ENCODE results near the gene SPAG6.
"Not testable (repeated sequence)": the region's sequence is repeated elsewhere in the genome, so short reads cannot be mapped to it uniquely, and the experiment has no call there.

SPAG6 gene

DNA sequence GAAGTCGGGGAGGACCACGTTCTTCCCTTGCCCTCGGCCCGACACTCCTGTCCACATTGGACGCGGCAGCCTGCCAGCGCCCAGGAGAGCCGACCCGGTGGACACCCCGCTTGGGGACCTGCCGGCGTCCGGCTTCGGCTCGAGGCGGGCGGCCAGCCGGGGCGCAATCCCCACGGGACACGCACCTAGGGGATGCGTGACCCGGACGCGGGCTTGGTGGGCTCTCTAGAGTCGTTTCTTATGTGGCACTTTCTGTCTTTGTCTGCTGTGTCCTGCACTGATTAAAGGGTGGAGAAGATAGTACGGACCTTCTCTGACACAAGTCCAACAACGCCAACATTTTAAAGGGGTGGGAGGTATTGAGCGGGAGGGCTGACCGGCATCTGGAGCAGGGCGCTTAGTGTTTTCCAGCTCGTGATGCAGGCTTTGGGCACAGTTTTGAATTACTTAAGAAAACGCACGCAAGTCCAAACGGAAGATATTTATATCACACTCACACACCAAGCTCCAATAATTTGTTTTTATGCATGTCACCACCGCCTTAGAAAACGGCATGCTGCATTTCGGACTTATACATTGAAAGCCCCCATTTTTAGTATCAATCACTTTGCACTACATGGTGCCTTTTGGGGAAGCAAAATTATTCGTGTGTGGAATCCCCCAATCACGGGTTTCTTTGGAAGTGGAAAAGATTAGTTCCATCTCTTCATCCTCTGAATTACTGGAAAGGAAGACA, 3.9 kb upstream of the SPAG6 start:
- FAIRE-seq (no peak), DNase-seq (ENCODE audit: low spot score) (no peak)

DNA sequence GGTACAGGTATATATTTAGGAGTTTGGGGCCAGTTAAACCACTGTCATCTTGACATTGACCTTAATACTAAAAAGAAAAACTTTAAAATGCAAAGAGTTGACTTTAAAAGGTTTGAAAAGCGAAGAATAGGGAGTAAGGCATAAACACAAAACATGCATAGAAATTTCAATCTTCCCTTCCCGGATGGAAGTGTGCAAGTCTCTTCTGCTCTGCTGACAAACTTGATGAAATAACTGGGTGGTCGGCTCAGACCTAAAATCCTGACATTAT, 3.4 kb upstream of the SPAG6 start:
- FAIRE-seq: no peak
- no peak for DNase-seq (ENCODE audit: low spot score)

DNA sequence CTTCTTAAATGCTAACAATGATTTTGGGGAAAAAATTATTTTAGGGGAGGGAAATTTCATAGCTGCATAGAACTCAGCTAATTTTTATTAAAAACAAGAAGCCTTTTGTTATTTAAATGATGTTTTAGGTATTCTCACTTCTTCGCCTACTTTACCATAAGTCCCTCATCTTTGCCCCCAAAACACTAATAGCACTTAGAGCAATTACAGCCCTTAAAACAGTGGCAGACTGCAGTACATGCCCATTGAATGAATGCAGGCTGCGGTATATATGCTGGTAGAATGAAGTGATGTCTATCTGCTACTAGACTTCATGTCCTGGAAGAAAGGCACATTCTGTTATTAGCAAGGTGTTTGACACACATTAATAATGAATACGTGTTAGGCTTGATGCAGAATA, 2.9 kb upstream of the SPAG6 start:
- no peak for FAIRE-seq
- no peak for DNase-seq (ENCODE audit: low spot score)

DNA sequence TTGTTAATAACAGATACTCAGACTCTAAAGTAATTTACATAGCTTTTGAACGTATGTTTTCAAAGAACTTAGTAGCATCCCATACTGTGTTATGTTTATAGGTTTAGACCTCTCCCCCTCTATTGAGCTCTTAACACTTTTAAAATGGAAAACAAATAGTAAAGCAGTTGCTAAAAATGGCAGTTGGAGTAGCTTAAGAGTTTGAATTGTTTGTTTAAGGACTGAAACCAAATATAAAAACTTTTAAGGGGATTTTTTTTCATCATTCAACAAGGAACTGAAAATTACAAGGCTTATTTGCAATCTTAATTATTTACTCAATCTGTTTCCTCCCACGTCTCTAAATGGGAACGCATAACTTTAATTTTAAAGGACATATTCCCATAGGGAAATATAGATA, 1.6 kb upstream of the SPAG6 start:
- no peak for FAIRE-seq
- no peak for DNase-seq (ENCODE audit: low spot score)

DNA sequence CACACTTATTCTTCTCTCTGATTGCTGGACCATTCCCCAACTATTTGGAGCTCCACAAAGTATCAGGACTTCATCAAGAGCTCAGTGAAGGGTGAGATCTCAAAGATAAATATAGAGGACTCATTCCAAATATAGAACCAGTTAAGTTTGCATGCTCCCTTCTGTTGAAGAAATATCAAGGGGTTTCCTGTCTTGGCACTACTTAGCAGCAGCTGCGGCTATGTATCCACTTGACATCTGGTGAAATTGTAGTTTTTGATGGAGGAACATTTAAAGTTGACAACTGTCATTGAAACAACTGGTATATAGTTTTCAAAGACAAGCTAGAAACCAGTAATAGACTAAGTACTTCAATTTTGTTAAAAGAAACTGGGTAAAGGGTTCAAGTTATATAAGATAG, 1.0 kb upstream of the SPAG6 start:
- DNase-seq (ENCODE audit: low spot score): no peak
- no peak for FAIRE-seq

DNA sequence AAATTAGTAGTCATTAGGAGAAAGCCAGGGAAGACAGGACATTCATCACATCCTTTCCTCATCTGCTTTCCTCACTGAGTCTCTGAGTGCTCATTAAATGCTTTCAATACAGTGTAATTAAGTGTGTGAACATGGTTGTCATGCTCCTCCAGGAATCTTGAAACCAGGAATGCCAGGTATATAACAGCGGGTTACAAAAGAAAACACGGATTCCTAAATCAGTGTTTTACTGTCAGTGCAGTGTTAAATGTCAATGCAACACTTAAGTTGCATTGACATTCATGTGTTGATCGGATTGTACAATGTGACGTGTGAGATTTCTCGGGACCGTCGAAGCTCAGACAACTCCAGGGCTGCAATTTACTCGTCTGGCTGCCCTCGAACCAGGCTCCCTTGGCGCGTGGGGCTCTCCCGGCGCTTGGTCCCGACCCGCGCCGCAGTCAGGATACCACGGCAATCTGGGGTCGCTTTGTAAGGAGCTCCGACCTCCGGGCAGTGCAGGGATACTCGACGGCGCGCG, 455 bp upstream of the SPAG6 start:
- DNase-seq (ENCODE audit: low spot score): no peak
- FAIRE-seq: no peak

DNA sequence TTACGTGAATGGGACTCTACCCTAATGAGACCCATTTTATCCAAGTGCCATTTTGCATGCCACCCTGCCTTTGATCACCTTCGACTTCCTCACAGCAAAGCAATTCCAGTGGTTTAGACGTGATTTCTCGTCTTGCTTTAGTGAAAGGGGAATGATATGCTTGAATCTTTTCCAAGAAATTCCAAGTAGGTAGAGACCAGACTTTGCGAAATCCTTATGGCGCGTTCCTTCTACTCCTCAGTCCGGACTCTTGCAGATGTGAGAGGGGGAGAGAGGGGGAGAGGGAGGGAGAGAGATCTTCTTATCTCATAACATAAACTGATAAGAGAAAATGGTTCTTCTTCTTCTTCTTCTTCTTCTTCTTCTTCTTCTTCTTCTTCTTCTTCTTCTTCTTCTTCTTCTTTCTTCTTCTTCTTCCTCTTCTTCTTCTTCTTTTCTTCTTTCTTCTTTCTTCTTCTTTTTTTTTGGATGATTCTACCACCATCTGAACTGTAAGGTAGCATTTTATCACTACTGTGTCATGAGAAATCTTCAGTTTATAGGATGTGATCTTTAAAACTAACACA, 883 bp downstream of the SPAG6 start:
- DNase-seq (ENCODE audit: low spot score) (no peak), FAIRE-seq (no peak)

DNA sequence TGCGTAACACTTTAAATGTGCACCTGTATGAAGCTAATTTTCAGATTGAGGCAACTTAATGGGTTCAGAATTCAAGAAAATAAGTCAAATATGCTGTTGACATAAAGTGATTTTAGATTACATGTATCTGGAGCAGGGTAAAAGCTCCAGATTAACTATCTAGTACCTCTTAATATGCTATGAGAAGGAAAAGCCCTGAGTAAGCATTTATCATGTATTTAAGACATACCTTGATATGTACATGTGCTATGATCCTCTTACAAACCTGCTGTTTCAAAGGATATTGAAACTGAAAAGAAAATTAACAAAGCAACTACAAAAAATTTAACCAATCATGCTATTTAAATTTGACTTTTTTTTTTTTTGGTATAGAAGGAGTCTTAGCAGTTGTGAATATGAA, 4.5 kb downstream of the SPAG6 start:
- no peak for FAIRE-seq
- DNase-seq (ENCODE audit: low spot score): no peak

DNA sequence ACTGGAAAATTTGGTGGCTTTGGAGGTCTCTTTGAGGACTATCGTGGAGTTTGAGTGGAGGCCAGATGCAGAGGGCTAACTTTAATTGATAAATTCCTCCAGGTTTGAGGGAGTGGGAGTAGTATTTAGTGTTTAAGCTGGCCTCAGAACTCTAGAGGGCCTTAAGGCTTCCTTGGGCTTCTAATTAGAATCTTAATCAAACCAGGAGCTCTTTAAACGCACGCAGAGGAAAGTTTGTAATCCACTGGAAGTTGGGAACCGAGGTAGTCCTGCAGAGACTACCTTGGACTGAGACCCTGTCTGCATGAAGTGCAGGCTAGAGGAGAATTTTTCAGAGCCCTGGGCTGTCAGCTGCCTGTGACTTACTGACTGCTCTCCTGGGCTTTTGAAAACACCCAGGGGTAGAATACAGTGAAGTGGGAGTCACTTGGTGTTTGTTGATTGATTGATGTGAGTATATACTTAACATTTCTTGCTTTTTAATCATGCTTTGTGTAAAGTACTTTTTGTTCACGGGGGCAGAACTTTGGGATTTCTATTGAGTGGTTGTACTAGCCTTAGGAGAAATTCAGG, 5.9 kb downstream of the SPAG6 start:
- DNase-seq (ENCODE audit: low spot score) (no peak), FAIRE-seq (no peak)

DNA sequence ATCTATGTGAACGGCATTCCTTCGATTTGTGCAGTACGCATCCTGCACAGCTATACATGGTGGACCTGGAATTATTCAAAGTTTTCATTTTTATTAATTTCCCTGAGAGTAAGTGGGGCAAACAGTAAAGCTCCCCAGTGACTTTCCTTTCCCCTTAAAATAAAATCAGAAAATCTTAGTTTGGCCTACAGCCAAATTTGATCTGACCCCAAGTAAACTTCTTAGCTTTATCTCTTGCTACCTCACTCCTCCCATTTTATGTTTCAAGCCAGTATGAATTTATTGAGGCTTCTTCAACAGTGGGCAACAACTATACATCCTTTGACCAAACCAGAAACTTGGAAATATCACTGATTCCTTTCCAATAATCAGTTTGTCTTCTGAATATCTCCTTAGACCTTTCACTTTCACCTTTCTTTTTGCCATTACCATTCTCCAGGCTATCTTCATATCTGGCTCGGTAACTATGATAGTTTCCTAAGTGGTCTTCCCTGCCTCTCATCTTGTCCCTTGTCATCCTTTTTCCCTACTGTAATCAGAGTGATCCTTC, 11.1 kb downstream of the SPAG6 start:
- DNase-seq (ENCODE audit: low spot score) (no peak), FAIRE-seq (no peak)

DNA sequence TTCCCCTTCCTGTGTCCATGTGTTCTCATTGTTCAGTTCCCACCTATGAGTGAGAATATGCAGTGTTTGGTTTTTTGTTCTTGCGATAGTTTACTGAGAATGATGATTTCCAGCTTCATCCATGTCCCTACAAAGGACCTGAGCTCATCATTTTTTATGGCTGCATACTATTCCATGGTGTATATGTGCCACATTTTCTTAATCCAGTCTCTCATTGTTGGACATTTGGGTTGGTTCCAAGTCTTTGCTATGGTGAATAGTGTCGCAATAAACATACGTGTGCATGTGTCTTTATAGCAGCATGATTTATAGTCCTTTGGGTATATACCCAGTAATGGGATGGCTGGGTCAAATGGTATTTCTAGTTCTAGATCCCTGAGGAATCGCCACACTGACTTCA, 12.5 kb downstream of the SPAG6 start:
- DNase-seq (ENCODE audit: low spot score); FAIRE-seq: not testable (repeated sequence)

DNA sequence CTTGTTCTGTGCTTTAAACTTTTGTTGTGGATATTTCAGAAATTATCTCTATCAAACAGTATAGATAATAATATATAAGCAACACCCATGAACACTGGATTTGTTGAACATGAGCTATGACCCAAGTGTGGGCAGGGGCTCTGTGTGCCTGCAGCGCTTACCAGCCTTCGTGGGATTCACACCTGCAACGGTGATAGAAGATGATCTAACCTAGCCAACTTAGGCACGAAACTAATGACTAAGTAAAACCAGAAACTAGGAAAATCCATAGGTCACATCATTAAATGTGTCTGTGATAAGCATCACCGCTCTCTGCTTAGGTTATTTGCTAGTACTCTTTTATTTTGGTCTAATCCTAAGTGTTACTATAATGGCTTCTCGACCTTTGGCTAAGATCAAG, 18.0 kb downstream of the SPAG6 start:
- DNase-seq (ENCODE audit: low spot score) (no peak), FAIRE-seq (no peak)

DNA sequence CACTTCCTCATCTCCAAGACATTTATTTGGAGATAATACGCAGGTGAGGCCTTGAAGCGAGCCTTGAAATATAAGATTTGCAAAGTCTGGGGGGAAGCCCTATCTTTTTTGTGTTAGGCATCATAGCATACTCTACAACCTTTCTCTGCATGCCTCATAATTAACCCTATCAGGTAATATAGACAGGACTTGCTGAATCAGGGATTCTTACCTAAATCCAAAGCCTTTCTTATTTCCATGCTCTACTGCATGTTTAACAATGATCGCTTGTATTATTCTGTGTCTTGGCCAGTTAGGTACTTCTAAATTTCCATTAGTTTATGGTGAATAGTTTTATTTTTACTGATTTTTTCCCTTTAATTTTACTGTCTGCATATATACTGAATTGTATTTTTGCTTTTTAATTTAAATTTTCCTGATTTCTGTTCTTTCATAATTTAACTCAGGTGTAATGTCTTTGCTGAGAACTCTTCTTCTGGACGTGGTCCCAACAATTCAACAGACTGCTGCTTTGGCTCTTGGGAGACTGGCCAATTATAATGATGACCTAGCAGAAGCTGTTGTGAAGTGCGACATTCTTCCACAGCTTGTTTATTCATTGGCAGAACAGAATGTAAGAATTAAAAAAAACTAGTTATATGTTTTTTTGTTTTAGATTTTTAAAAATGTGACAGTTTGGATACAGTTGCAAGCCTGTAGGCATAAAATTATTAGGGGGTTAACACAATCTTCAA, 19.3 kb downstream of the SPAG6 start:
- DNase-seq (ENCODE audit: low spot score) (no peak), FAIRE-seq (no peak)

DNA sequence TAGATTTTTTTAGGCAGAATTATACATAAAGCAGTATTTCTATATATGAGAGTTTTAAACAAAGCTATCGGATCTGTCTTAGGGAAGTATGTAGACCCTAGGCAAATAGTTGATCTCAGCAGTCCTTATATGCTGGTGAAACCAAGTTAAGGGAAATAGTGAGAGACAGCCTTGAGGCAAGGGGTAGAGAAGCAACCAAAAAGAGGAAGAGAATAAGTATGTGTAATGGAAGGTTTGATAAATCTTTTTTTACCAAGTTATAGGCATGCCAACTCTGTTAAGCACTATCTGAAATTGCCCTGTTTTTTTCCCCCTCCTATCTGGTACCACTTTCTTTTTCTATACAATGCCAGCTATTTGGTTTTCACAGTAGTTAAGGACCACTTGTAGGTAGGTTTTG, 19.9 kb downstream of the SPAG6 start:
- no peak for FAIRE-seq
- DNase-seq (ENCODE audit: low spot score): no peak

DNA sequence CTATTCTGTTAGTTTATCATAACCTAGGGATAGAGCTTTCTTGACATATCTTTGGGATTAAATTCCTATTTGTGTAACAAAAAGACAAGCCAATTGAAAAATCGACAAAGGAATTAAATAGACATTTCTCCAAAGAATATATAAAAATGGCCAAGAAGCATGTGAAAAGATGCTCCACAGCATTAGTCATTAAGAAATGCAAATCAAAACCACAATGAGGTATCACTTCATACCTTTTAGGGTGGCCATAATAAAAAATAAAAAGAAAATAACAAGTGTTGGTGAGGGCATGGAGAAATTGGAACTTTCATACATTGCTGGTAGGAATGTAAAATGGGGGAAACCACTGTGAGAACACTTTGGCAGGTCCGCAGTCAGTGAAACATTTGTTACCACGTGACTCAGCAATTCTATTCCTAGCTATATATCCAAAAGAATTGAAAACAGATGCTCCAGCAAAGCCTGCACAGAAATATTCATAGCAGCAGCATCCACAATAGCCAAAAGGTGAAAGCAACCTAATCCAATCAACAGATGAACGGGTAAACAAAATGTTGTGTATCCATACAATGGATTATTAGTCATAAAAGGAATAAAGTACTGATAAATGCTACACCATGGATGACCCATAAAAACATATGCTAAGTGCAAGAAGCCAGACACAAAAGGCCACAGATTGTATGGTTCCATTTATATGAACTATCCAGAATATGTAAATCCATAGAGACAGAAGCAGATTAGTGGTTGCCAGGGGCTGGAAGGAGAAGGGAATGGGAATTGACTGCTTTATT, 20.5 kb downstream of the SPAG6 start:
- FAIRE-seq (no peak), DNase-seq (ENCODE audit: low spot score) (no peak)

DNA sequence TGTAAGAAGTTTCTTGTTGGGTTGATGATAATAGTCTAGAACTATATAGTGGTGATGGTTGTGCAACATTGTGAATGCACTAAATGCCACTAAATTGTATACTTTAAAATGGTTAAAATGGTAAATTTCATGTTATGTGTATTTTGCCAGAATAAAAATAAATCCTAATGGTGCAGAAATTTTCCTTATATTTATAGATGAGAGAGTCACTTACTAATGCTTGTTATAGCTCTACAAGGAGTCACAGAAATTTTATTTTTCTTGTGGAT, 21.1 kb downstream of the SPAG6 start:
- DNase-seq (ENCODE audit: low spot score) (no peak), FAIRE-seq (no peak)

DNA sequence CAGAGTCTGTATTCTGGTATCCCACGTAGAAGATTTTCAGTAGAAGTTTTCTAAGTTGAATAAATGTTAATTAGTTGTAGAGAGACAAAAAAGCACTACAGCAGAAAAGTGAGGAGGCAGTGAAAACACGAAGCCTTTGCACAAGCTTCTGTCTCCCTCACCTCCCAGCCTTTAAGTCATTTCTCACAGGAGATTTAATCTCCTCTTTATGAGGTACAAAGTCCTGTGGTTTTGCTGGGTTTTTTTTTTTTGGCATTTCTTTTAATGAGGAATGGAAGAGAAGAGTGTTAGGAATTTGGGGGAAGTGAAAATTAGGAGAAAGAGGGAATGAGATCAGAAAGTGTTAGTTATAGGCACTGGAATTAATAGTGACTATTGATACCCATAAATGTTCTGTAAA, 21.5 kb downstream of the SPAG6 start:
- DNase-seq (ENCODE audit: low spot score) (no peak), FAIRE-seq (no peak)

DNA sequence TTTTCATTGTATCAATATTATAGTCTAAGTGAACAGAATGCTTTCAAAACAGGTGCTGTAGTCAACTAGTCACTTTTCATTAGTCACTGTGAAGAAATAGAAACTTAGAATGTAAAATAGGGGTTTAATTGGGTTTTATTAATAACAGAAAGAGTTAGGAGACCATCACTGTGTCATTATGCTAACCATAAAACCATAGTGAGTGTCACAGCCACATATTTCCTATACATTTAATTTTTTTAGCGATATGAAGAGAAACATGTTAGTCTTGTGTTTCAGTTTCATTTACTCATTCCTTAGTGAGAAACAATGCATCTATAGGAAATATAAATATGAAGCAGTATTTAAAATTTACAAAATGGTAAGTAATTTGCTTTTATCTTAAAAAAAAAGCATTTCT, 22.2 kb downstream of the SPAG6 start:
- DNase-seq (ENCODE audit: low spot score) (no peak), FAIRE-seq (no peak)

DNA sequence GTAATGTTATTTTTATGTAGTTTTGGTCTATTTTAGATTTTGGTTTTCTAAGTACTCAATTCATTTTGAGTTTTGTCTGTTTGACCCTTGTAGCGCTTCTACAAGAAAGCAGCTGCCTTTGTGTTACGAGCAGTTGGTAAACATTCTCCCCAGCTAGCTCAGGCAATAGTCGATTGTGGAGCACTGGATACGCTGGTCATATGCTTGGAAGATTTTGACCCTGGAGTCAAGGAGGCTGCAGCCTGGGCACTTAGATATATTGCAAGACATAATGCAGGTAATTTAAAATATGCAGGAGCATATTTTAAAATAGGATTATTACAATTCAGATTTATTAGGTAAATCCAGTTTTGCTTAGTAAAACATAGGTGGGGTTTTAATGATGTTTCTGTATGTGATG, 23.1 kb downstream of the SPAG6 start:
- no peak for DNase-seq (ENCODE audit: low spot score)
- FAIRE-seq: no peak

DNA sequence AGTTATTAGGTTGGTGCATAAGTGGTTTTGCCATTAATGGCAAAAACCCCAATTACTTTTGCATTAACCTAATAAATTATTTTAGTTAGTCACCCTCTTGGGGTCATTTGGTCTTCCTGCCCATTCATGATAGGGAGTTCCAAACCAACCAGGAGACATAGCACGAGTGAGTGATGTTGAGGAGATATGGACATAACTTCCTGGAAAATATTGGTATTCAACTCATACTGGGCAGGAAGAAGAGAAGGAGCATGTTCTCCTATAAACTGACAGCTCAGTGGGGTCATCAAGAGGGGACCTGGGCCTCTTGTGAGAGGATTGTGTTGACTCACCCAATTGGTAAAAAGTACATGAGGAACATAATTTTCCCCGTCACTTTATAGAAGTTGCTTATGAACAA, 23.7 kb downstream of the SPAG6 start:
- FAIRE-seq: no peak
- DNase-seq (ENCODE audit: low spot score): no peak

DNA sequence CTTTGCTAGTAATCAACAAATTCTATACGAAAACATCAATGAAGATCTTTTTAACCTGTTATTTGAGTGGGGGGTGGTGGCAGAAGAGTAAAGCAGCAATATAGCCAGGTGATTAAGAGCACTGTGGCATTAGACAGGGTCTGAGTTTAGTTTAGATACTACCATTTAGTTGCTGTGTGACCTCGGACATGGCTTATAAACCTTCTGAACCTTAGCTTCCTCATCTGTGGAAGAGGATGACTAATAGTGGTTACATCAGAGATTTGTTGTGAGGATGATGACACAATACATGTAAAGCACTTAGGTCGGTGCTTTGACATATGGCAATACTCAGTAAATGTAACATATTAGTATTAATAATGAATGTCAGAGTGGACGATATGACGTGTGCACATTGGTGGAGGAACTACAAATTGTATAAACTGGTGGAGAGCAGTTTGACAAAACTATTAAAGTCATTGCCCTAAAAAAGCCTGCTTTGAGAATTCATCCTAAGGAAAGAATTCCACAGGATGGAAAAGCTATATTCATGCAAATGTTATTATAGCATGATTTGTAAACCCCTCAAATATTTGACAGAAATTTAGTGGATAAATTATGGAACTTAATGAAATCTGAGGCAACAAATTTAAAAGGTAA, 24.3 kb downstream of the SPAG6 start:
- FAIRE-seq (no peak), DNase-seq (ENCODE audit: low spot score) (peak; percentile 35)

Measured in RCC 7860 (cell line).